GM12878 (cell line): ENCODE data around the gene DIO2. TPM values are rescaled to one million over a fixed set of nuclear protein-coding genes. Genes with fewer than 3 reads are reported as not detected.

Source experiments
- FOS ChIP-seq: IDR thresholded peaks from 3 replicates; pipeline ENCODE4 v1.6.1; 2011; ENCODE audit warnings: borderline replicate concordance; ENCODE audit not compliant: insufficient read length; ENCODE audit errors: extremely low read depth
- HDGF ChIP-seq: fragments of 450-650 bp; IDR thresholded peaks from 2 replicates; pipeline ENCODE4 v1.6.1; 2016; ENCODE audit warnings: antibody characterized with exemption
- MAX ChIP-seq: IDR thresholded peaks from 2 replicates; pipeline ENCODE4 v1.6.1; 2012; ENCODE audit warnings: low read depth, low read length, improper control_type of control experiment
- MEF2B ChIP-seq: fragments of 450-650 bp; IDR thresholded peaks from 2 replicates; pipeline ENCODE4 v1.6.1; 2018; ENCODE audit warnings: mild to moderate bottlenecking, moderate library complexity; ENCODE audit not compliant: partially characterized antibody, poor library complexity, severe bottlenecking
- MYB ChIP-seq: fragments of 150-350 bp; IDR thresholded peaks from 2 replicates; pipeline ENCODE4 v1.6.1; 2014; ENCODE audit warnings: mild to moderate bottlenecking, low read depth, low read length, borderline replicate concordance
- PML ChIP-seq: IDR thresholded peaks from 2 replicates; pipeline ENCODE4 v1.6.1; 2012; ENCODE audit warnings: low read length, inconsistent platforms
- RELA ChIP-seq: fragments of 450-650 bp; IDR thresholded peaks from 2 replicates; pipeline ENCODE4 v1.8.0; 2014; ENCODE audit warnings: borderline replicate concordance; ENCODE audit not compliant: partially characterized antibody
- SMAD1 ChIP-seq: fragments of 450-650 bp; IDR thresholded peaks from 2 replicates; pipeline ENCODE4 v1.6.1; 2018; ENCODE audit warnings: mild to moderate bottlenecking, low read depth; ENCODE audit not compliant: partially characterized antibody
- SMC3 ChIP-seq: IDR thresholded peaks from 2 replicates; pipeline ENCODE4 v1.6.1; 2011; ENCODE audit warnings: low read length, improper control_type of control experiment, borderline replicate concordance
- SRF ChIP-seq, 2 experiments: IDR thresholded peaks; 2 replicates each; pipeline ENCODE4 v1.6.1; 2011; ENCODE audit warnings: low read depth in 2 of 2, low read length in 2 of 2, mild to moderate bottlenecking in 1 of 2, moderate library complexity in 1 of 2
- TCF3 ChIP-seq: IDR thresholded peaks from 2 replicates; pipeline ENCODE4 v1.6.1; 2012; ENCODE audit warnings: low read depth, mild to moderate bottlenecking, low read length, borderline replicate concordance; ENCODE audit not compliant: insufficient read depth
- TCF7 ChIP-seq: IDR thresholded peaks from 2 replicates; pipeline ENCODE4 v1.6.1; 2014; ENCODE audit warnings: antibody characterized with exemption, borderline replicate concordance
- ZBED1 ChIP-seq: IDR thresholded peaks from 2 replicates; pipeline ENCODE4 v1.6.1; 2016; ENCODE audit warnings: borderline replicate concordance
- ZBTB11 ChIP-seq: fragments of 450-650 bp; formaldehyde crosslinking; IDR thresholded peaks from 2 replicates; pipeline ENCODE4 v1.5.0; 2022; ENCODE audit warnings: mild to moderate bottlenecking, missing genetic modification characterization
- ZSCAN29 ChIP-seq: fragments of 450-650 bp; IDR thresholded peaks from 2 replicates; pipeline ENCODE4 v1.6.1; 2017; ENCODE audit warnings: mild to moderate bottlenecking, moderate library complexity
- polyA plus RNA-seq, 11 experiments: library from polyadenylated mRNA; depleted of rRNA in 4 of 11; unstranded in 6 of 11; stranded (reverse) in 5 of 11; fragments of >200 nt; fragmentation: Nextera tagmentation in 4 of 11; fragmentation: Illumina TruSeq in 1 of 11; extraction: Ambion mirVana in 4 of 11; extraction: Trizol in 1 of 11; gene quantifications; 1 replicate in 1 of 11; 2 replicates in 10 of 11; pipeline versions ENCODE4 v1.2.1 to v1.2.3, GENCODE V29; 2011 to 2016; ENCODE audit warnings: inconsistent platforms in 2 of 11, missing spikeins in 2 of 11, low read depth in 1 of 11
- total RNA-seq, 4 experiments: library from RNA; depleted of rRNA in 3 of 4; stranded (reverse); fragments of >200 nt in 3 of 4; fragmentation: Illumina TruSeq in 1 of 4; extraction: Trizol in 1 of 4; gene quantifications; 2 replicates each; pipeline versions ENCODE4 v1.2.1 to v1.2.3, GENCODE V29; 2013 to 2021

The DIO2 gene
- total and polyA plus RNA-seq, 10 of the 15 experiments (the other 5 are each of a cell fraction or from before 2014, with no cell fraction given) = not detected

GRCh38 chr14:80211153-80212022, at the start of gene DIO2 (continued):
- TF ChIP-seq ZBTB11 (CRISPR knock-in tag) = no peak
- no peak for TF ChIP-seq TCF7
- no peak for TF ChIP-seq MYB
- TF ChIP-seq HDGF = no peak
- no peak for TF ChIP-seq ZBED1
- no peak for TF ChIP-seq SRF (IDR thresholded peaks at IDR 0.05; ENCODE audit: low read depth in 2 of 2, low read length in 2 of 2)
- TF ChIP-seq PML = no peak
- no peak for TF ChIP-seq SMAD1
- TF ChIP-seq SMC3 = no peak
- TF ChIP-seq MEF2B = no peak
- no peak for TF ChIP-seq TCF3
- TF ChIP-seq MAX = no peak
- TF ChIP-seq ZSCAN29 = no peak
- no peak for TF ChIP-seq RELA
- no peak for TF ChIP-seq FOS
